ENCODE data around the gene RNF151.
"Not testable (repeated sequence)": the region's sequence is repeated elsewhere in the genome, so short reads cannot be mapped to it uniquely, and the experiment has no call there.

RNF151 gene, protein sequence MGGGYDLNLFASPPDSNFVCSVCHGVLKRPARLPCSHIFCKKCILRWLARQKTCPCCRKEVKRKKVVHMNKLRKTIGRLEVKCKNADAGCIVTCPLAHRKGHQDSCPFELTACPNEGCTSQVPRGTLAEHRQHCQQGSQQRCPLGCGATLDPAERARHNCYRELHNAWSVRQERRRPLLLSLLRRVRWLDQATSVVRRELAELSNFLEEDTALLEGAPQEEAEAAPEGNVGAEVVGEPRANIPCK

DNA sequence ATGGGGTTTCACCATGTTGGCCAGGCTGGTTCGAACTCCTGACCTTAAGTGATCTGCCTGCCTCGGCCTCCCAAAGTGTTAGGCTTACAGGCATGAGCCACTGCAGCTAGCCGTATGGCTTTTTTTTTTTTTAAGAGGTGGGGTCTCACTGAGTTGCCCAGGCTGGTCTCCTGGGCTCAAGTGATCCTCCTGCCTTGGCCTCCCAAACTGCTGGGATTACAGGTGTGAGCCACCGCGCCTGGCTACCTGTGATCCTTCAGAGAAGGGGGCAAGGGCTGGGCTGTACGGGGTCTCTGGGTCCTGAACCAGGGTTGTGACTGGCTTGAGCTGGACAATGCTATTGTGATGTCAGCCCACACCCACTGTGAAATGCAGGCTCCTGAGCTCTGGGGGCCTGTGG, at the start of gene RNF151:
TSS of gene RNF151 (plus strand) at position 397 of the 400 bp plus-strand sequence. CDS start 26 bp downstream, outside the sequence.
- DNase-seq, result no peak

DNA sequence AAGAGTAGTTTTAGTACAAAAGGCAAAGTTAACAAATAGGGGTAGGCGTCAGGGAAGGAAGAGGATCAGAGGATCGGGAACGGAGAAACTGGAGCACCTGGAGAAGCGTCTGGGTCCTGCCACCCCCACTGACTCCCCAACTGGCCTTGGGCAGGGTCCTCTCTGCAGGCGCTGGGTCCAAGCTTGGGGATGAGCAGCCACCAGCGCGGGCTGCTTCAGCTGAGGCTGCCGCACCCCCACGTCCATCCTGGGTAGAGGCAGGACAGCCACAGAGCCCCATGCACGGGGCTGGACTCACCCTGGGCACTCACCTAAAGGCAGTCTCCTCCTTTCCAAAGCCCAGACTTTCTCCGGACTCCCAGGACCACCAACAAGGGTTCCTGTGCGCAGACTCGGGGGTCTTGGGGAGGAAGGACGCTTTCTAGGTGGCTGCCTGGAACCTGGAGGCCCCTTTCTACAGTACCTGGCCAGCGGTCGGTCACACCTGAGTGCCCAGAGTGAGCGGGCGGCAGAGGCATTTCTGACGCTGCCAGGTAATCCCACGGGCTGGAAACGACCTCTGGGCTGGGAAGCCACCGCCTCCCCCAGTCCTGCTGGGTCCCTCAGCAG, 49.5 kb upstream of the RNF151 start:
- no peak for DNase-seq

DNA sequence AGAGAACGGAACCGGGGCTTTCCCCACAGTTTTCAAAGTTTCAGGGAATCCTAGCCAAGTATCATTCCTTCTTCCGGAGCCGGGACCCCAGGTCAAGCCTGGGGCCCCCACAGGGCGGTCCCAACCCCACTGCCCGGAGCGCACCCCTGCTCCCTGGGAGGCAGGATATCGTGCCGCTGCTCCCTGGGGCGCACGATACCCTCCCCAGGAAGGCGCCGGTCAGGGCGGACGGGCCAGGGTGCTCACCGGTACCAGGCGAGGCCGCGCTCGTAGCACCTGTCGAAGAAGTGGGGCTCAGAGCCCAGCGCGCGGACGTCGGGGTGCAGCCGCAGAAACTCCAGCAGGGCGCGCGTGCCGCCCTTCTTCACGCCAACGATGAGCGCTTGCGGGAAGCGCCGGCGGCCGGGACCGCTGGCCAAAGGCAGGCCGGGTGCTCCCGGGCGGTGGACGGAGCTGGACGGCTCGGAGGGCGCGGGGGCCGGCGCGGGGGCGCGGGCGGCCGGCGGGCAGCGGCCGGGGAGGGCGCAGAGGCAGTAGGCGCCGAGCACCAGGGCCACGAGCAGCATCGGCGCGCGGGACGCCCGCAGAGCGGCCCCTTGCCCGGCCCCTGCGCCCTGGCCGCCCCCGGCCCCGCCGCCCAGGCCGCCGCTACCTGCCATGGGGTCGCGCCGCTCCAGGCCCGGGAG, 48.8 kb upstream of the RNF151 start:
- no peak for DNase-seq

DNA sequence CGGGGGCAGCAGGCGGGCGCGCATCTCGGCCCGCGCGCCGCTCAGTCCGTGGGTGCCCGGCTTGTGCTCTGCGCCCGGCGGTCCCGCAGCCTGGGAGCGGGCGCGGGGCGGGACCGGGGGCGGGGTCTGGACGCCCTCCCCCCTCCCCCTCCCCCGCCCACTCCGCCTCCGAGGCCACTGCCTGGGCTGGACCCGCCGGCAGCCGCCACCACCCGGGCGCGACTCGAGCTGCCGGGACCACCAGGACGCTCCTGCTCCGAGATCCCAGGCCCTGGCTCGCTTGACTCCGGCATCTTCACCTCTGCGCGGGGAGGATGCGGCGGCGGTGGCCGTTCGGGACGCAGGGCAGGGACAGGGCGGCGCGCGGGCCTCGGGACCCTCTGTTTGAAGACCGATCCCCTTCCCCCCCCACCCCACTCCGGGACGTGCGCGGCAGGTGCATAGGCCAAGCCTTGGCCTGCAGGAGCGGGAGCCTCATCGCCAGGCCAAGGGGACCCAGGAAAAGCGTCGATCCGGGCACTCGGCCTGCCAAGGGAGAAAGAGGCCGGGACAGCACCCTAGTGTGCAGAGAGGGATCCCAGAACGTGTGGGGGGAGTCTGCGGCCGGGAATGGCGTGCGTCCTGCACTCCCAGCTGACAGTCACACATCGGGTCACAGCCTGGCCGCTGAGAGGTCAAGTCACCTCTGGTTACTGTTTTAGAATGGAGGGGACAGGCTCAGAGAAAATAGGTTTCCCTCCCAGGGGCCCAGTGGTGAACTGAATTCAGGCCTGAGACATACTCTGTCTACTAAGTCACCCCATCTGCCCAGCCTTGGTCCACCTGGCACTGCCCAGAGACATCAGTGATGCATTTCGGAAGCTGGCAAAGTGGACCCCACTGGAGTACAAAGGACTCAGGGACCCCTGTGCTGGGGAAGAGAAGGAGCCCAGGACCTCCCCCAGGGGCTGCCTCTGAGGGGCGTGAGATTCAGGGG, 48.0 kb upstream of the RNF151 start, which contains the start of gene HS3ST6:
TSS of gene HS3ST6 (minus strand) at position 65 of the 976 bp plus-strand sequence. CDS start 92 bp downstream, outside the sequence.
- DNase-seq, result no peak

DNA sequence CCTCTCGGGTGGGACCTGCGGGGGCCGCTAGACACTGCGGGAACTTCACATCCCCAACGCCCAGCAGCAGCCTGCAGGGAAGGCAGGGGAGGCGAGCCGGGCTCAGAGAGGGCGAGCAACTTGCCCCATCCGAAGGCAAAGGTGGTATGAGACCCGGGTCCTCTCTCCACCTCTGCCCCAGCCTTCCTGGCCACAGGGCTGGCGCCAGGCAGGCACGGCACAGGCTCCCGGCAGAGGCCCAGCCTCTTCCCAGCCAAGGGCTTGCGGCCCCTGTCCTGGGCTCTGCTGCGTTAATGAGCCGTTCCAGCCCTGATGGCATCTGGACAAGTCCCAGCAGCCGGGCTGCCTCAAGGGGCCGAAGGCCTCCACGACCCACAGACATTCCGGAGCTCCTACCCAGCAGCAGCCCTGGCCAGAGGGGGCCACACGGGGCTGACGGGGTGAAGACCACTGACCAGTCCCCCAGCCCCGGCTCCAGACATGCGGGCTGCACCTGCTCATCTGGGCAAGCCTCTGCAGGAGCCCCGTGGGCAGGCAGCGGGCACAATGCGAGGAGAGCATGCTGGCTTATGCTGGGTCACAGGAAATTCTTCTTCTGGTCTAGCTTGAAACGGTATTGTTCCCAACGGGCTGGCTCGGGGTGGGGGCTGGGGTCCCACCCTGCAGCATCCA, 47.2 kb upstream of the RNF151 start:
- no peak for DNase-seq

DNA sequence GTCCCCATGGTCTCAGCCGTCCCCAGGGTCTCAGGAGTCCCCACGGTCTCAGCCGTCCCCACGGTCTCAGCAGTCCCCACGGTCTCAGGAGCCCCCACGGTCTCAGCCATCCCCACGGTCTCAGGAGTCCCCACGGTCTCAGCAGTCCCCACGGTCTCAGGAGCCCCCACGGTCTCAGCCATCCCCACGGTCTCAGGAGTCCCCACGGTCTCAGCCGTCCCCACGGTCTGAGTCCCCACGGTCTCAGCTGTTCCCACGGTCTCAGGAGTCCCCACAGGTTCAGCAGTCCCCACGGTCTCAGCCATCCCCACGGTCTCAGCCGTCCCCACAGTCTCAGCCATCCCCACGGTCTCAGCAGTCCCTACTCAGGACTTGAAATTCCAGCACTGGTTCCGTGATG, 46.5 kb upstream of the RNF151 start:
- not testable (repeated sequence) for DNase-seq

DNA sequence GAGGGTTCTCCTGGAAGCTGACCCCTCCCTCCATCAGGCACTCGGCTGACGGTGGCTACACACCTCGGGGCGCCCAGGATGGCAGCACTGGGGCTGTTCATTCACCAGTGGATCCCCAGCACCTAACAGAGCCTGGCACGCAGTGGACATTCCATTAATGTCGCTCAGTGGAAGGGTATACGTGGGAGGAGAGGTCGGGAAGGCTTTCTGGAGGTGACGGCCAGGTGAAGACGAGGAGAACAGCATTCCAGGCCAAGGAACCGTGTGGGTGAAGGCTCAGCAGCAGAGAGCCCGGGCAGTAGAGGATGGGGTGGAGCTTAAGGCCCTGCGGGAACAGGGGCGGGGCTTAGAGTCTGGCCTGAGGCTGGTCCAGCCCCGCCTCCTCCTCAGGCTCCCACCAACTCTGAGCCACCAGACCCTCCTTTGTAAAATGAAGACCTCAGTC, 45.9 kb upstream of the RNF151 start:
- DNase-seq, result peak; percentile 38

DNA sequence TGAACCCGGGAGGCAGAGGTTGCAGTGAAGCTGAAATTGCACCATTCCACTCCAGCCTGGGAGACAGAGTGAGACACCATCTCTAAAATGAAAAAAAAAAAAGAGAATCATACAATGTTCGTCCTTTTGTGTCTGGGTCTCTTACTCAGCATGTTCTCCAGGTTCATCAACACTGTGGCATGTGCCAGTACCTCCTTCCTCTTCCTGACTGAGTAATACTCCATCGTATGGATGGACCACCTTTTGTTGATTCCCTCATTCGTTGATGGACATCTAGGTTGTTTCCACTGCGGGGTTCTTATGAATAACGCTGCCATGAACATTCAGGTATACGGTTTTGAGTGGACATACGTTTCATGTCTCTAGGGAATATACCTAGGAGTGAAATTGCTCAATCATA, 44.3 kb upstream of the RNF151 start:
- DNase-seq, result no peak

DNA sequence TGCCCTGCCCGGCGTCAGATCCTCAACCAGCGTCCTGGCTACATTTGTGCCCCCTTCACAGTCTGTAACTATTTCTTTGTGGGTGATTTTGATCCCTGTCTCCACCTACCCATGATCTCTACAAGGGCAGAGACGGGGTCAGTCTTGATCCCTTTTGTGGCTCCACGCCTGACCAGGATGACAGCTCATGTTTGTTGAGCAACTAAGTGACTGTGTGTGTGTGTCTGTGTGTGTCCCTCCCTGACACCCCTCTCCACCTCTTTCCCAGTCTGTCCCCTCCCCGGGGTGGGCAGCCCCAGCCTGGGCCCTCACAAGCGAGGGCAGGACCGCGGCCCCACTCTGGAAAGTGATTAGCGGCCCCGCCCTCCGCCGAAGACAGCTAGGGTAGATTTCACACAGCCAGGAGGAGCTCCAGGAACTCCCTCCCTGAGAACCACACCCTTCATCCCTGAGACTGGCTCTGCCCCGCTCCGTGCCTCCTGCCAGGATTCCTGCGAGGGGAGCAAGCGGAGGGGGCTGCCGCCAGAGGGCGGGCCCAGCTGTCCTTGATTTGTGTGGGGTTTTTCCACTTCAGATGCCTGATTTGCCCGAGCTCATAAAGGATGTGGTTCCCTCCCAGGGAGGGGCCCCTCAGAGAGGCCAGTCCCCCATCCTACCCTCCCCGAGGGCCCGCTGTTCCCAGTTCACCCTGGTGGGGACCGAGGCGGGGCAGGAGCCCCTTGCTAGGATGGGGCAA, 43.2 kb upstream of the RNF151 start:
- no peak for DNase-seq

DNA sequence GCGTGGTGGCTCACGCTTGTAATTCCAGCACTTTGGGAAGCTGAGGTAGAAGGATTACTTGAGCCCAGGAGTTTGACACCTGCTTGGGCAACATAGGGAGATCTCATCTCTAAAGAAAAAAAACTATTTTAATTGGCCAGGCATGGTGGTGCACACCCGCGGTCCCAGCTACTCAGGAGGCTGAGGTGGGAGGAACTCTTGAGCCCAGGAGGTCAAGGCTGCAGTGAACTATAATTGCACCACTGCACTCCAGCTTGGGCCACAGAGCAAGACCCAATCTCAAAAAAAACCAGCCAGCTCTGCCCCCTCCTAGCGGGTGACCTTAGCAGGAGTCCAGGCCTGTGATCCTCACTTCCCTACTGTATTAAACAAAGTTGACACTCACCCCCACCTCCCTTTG, 42.6 kb upstream of the RNF151 start:
- DNase-seq, result no peak

DNA sequence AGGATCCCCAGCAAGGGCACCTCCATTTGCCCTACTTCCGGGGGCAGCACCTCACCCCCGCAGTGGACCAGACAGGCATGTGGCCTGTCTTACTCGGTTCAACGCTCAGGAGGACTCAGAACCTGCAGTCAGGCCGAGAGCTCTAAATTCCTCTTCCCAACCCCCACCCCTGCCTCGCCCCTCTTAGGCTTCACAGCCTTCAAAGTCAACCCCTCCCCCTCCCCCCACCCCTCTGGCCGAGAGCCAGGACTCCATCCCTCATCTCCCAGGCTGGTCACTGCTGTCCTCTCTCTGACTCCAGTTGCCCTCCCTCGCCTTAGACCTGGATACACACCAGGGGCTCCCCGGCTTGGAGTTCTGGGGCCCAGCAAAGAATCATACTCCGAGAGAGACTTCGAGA, 40.4 kb upstream of the RNF151 start:
- DNase-seq, result no peak

DNA sequence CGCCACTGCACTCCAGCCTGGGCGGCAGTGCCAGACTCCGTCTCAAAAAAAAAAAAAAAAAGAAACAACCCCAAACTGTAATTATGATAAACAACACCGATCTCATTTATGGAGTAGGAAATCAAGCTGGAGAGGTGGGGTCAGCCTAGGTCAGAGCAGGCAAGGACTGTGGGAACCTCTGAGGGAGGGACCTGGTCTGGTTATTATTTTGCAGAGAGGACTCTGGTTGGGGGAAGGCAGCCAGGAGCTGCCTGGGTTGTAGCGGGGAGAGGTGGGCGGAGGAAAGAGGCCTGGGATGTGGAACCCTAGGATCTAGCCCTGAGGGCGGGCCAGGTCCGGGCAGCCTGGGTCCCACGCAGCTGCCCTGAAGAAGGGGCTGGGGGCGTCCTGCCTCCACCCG, 37.6 kb upstream of the RNF151 start:
- DNase-seq, result peak; percentile 50

DNA sequence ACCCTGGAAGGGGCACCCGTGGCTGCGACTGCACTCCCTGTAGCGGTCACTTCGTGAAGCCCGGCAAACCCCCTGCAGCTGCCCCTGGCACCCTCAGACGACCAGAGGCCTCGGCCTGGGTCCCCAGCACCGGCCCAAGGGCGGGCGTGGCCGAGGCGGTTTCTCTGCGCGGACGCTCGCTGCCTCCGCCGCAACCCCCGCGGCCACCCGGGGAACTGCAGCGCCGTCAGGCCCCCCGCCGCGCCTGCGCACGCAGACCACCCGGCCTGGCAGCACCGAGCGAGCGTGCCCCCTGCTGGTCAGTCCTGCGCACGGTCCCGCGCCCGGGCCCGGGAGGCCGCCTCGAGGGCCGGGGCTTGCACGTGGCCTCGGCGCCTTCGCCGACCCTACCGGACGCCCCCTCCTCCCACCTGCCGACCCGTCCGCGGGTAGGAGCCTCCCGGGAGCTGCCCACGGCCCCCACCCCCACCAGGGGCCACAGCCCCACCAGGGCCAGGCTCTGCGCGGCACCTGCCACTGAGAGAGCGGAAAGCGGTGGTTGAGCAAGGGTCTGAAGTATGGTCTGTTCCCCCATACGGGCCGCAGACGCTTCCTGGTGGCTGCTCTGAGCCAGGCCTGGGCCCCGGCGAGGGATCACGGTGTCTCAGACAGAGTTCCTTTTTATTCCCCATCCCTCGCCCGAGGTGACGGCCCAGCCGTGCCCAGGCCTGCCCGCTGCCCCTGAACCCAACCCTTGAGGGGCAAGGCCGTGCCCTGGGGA, 36.9 kb upstream of the RNF151 start:
- peak; percentile 56 for DNase-seq

DNA sequence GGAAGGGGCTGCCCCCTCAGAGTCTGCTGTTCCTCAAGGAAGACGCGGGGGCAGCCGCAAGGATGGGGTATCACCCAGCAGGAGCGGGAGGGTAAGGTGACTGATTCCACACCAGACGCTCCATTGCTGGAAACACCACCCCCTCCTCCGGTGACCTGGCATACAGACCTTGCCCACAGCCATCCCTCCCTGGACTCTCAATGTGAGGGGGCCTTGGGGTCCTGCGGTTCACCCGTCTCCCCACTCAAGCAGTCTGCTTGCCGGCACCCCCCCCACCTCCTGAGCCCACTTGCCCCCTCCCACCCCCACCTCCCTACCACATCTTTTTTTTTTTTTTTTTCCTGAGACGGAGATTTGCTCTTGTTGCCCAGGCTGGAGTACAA, 36.3 kb upstream of the RNF151 start:
- no peak for DNase-seq

DNA sequence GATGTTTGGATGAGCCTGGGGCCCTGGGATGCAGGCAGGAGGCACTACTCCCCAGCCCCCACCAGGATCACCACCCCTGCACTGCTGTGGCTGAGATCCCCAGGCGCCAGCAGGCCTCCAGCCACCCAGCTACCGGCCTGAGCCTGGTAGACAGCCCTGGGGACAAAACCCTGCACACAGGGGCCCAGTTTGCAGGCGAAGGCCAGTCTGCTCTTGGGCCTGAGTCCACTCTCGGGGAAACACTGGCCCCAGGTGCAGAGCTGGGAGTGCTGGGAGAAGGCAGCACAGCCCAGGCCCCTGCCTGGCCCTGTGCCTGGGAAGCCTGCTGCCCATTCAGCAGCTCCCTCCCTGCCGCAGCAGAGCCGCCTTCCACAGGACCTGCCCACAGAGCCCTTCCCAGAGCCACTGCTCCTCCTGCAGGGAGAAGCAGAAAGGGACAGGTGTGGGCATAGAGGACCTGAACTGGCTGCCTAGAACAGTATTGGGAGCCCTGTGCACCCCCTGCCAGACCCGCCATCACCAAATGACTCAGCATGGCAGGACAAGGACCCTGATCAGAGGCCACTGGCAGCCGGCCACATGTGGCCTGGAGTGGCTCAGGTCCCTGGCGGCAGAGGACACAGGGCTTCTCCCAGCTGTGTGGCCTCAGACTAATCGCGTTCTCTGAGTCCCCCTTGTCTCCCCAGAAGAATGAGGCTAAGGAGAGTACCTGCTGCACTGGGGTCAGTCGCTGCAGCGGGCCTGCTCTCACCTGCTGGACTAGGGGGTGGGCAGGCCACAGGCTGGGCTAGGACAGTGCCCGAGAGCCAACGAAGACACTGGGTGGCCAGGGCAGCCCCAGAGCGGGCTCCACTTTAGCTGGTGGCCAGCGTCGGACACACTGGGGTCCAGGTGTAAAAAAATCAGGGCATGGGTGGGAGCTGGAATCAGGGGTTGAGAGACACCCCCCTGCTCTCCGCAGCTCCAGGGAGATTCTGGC, 34.3 kb upstream of the RNF151 start:
- peak; percentile 9 for DNase-seq

DNA sequence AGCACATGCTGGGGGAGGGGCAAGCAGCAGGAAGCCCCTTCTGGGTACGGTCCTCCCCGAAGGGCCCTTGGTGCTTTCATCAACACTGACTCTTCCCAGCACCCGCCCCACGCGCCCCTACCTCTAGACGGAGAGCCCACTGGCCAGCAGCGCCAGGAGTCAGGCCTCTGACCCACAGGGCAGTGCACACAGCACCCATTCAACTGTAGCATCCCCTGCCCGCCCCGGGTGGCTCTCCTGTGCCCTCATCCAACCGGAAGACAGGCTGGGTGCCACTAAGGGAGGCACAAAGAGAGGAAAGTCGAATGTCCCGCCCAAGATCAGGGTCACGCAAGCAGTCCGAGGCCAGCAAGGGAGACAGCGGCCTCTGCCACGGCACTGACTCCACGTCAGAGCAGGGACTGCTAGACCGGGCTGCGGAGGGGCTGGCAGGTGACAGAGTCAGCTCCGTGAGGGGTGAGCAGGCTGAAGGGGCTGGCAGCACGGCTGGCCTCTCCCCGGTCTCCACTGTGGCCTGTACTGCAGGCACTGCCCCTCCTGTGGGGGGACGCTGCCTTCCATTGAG, 33.5 kb upstream of the RNF151 start:
- DNase-seq, result no peak

DNA sequence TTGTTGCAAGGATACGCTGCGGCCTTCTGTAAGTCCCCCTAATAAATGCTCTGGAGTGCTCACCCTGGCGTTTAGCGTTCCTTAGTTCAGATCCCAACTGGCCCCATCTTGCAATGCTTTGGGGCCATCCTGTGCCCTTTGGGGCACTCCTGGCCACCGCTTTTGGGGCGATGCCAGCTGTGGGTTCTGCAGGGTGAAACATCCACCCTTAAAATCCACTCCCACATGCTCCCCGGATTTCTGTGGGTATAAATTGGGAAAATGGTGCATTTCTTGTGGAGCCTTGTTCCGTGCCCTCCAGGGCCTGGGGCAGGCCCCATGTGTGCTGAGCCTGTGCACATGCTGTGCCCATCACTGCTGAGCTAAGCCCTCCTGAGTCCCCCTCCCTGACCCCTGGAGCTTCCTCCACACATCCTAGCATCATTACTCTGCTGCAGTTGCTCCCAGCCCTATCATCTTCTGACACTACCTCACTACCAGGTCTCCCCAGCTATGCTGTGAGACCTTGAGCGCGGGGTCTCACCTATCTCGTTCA, 29.6 kb upstream of the RNF151 start:
- DNase-seq, result no peak

DNA sequence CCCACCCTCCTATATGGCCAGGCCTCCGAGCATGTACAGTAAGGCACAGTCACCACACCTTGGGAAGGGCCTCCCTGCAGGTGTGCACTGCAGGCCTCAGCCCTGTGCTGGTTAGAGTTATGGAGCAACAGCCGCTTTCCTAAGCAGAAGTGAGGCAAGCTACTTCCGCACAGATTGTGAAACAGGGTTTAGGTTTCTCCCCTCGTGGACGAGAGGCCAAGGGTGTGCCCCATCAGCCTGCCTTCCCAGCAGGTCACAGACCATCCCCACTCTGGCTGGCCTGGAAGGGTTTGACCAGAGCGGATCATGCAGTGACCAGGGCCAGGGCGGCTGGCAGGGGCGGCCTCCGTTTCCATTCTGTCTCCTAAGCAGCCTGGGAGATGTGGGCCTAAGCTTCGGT, 28.3 kb upstream of the RNF151 start:
- no peak for DNase-seq

DNA sequence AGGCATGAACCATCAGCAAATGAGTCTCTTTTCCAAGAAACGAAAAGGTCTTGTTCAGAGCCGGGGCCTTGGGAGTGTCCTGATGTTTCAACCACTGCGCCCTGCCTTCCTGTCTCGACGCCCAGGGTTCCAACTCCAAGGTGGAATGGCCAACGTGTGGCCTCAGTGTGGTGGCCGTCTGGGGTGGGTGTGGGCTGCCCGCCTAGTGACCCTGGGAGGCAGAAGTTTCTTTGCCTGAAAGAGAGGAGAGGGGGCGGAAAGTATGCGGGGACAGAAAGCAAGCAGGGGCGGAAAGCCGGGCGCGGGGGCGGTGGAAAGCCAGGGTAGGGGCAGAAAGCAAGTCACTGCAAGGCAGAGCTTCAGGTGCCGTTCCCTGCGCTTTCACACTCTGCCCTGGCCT, 27.7 kb upstream of the RNF151 start:
- no peak for DNase-seq
